Right lobe of liver (tissue), 6 donors: ENCODE measurements around the gene PNLDC1. TPM values are rescaled to one million over a fixed set of nuclear protein-coding genes. Genes with fewer than 3 reads are reported as not detected.
A peak's percentile ranks its signal among the peaks of the same experiment; 100 is the strongest.
"Not testable (repeated sequence)": the region's sequence is repeated elsewhere in the genome, so short reads cannot be mapped to it uniquely, and the experiment has no call there.

Source experiments
- ATAC-seq, 4 donors: fragments of 200-7000 bp; cut with Tn5 transposase; one replicate each; pipeline ENCODE4 v1.9.1; 2020; ENCODE audit warnings: mild to moderate bottlenecking in 4 of 4, moderate library complexity in 4 of 4
- DNase-seq, 3 donors: peaks; one replicate each; pipeline ENCODE4 v3.0.0-alpha.2; 2020
- H3K27ac ChIP-seq, 3 donors: fragments of 200-600 bp; one replicate each; pipeline ENCODE4 v1.8.0; 2022
- H3K27me3 ChIP-seq, 2 donors: fragments of 200-600 bp; one replicate each; pipeline ENCODE4 v1.8.0; 2022
- H3K36me3 ChIP-seq, 4 donors: fragments of 200-600 bp; sonication (generic) in 1 of 4; one replicate each; pipeline versions ENCODE4 v1.5.1 to v1.8.0; 2017 to 2022; ENCODE audit warnings: control low read depth in 1 of 4
- H3K4me1 ChIP-seq, 4 donors: fragments of 200-600 bp; sonication (generic) in 1 of 4; one replicate each; pipeline versions ENCODE4 v1.5.1 to v1.8.0; 2017 to 2022; ENCODE audit warnings: control low read depth in 1 of 4
- H3K4me3 ChIP-seq, 3 donors: fragments of 200-600 bp; one replicate each; pipeline ENCODE4 v1.8.0; 2022
- H3K9me3 ChIP-seq, 4 donors: fragments of 200-600 bp; sonication (generic) in 1 of 4; one replicate each; pipeline versions ENCODE4 v1.5.1 to v1.8.0; 2017 to 2022; ENCODE audit warnings: control low read depth in 1 of 4
- CTCF ChIP-seq, 4 donors: fragments of 200-600 bp in 3 of 4; fragments of 450-650 bp in 1 of 4; IDR thresholded peaks; one replicate each; pipeline versions ENCODE4 v1.5.1 to v1.8.0; 2016 to 2022; ENCODE audit warnings: antibody characterized with exemption in 4 of 4, mild to moderate bottlenecking in 2 of 4
- POLR2A ChIP-seq: fragments of 450-650 bp; IDR thresholded peaks from one replicate; pipeline ENCODE4 v1.6.1; 2017; ENCODE audit warnings: antibody characterized with exemption, mild to moderate bottlenecking
- WGBS: methylation state at CpG from one replicate; pipeline ENCODE4 v1.1.6; 2018; ENCODE audit warnings: low coverage, low lambda C conversion rate; ENCODE audit not compliant: insufficient coverage; ENCODE audit errors: missing lambda C conversion rate; 5-methylcytosine and 5-hydroxymethylcytosine counted together
- intact Hi-C, 2 donors: fragments of 100-400 bp; cut with DNase I; formaldehyde crosslinking; loops; one replicate each; pipeline versions ENCODE4 v1.11.2 to v1.14.1; 2022
- total RNA-seq, 6 experiments: library from RNA; depleted of rRNA in 2 of 6; stranded (reverse); fragments of >200 nt in 2 of 6; fragmentation: NEBNext Ultra II Directional in 3 of 6; extraction: Animal tissue kit (Norgen Biotek cat#: 25700) in 3 of 6; gene quantifications; one replicate each; pipeline versions ENCODE4 v1.1.0 to v1.2.4, GENCODE V29; 2016 to 2023
- donor health status: DM: no; HTN: yes; CAD: no.
- donor health status: DM: no; HTN: no; CAD: no.
- donor health status: DM: no; HTN: no; CAD: no.
- donor health status: DM: no; HTN: yes; CAD: no.
- donor health status: DM: no; HTN: yes; CAD: no.

The PNLDC1 gene
- total RNA-seq, 6 experiments from 2014 or later = 0.15 TPM; not detected in 5

DNA sequence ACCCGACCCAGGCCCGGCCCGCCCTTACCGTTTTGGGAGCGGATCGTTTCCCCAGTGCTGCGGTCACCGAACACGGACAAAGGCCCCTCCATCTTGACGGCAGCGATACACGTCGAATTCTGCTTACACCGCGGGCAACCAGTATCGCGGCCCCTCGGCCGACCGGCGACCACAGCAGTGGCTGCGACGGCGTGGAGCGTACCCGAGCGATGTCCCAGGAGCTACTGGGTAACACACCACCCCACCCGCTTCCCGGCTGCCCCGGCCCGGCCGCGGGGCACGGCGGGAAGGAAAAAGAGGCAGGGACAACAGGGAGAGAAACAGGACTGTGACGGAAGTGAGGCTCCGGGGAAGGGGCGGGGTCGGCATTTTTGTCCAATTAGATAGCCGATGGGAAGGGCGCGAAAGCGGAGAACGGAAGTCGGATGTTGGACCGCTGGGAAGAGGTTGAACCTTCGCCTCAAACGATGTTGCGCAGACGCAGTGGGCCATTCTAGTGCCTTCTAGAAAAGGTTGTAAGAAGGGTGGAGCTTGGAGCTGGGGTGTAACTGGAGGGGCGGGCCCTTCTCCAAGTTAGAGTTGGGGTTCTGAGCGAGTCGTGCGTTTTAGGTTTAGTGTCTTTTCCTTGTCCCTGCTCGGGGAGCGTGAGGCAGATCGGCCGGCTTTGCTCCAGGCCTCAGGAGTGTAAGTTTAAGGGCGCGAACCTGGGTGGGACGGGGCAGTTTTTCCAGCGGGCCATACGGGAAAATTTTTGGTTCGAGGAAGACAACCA, 10.5 kb upstream of the PNLDC1 start, which contains the start of gene TCP1:
TCP1 (minus strand) TSS at position 226 of the 772 bp plus-strand sequence; CDS start at position 92, 134 bp downstream.
- intact Hi-C loops = no loop called here
- H3K27me3 ChIP-seq = no peaks in the 10 kb centered on the region
- peak; percentile 84 to 90 (median 88) for ATAC-seq
- WGBS = 1% methylated on average over 20 of the region's 64 CpGs
- peak within 1 kb of the TSS; percentile 88 to 97 (median 95) for H3K4me3 ChIP-seq
- H3K36me3 ChIP-seq = peaks cover 6 to 52% (median 24%) of the 10 kb centered on the region in 4 donors
- TF ChIP-seq POLR2A (peak; percentile 99), CTCF (IDR thresholded peaks at IDR 0.05) (no peak)
- H3K4me1 ChIP-seq = peaks cover 0 to 37% (median 12%) of the 10 kb centered on the region in 4 donors
- peak within 1 kb of the TSS; percentile 98 to 100 (median 98) for H3K27ac ChIP-seq
- H3K9me3 ChIP-seq = no peaks in the 10 kb centered on the region
- peak; percentile 99 to 100 (median 99) for DNase-seq

DNA sequence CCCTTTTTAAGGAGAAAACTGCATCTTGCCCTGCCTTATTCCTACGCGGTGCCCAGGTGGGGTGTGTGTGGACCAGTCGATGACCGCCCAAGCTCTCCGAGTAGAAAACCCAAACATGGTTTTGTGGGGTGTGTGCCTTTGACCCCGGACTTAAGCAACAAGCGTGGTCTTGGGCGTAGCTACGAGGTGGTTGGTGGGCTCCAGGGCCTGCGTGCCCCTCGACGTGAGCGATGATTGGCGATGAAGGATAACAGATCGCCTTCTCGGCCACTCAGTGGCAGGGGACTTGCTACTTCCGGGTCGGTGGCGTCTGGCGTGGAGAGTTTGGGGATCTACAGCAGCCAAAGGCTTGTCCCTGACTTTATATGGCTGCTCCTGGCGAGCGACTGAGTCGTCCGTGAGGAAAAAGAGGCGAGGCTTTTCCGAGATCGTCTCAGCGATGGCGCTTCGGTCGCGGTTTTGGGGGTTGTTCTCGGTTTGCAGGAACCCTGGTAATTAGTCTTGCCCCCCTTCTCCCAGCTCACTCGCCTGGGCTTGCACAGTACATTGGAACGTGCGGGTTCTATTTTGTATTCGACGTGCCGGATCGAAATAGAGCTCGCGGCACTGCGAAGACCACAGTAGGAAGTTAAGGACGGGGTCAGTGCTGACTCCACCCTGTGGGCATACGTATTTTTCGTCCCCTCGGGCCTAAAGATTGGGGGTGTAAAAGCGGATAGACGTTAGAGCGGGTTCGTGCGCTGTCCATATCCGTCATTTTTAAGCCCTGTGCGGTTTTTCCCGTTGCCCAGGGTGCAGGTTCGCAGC, 9.7 kb upstream of the PNLDC1 start, which contains the start of gene MRPL18:
MRPL18 (plus strand) TSS at position 319 of the 807 bp plus-strand sequence; CDS start at position 440, 121 bp downstream.
- 0% methylated on average over 27 of the region's 56 CpGs for WGBS
- ATAC-seq (peak; percentile 83 to 94 (median 87)), DNase-seq (peak; percentile 96)
- Histone ChIP-seq H3K4me1 (peaks cover 0 to 37% (median 12%) of the 10 kb centered on the region in 4 donors), H3K27me3 (no peaks in the 10 kb centered on the region), H3K9me3 (no peaks in the 10 kb centered on the region), H3K36me3 (peaks cover 0 to 44% (median 19%) of the 10 kb centered on the region in 4 donors), H3K27ac (peak within 1 kb of the TSS; percentile 98 to 100 (median 98)), H3K4me3 (peak within 1 kb of the TSS; percentile 88 to 97 (median 95))
- intact Hi-C loops = no loop called here
- TF ChIP-seq POLR2A (peak; percentile 82), CTCF (IDR thresholded peaks at IDR 0.05) (no peak)

DNA sequence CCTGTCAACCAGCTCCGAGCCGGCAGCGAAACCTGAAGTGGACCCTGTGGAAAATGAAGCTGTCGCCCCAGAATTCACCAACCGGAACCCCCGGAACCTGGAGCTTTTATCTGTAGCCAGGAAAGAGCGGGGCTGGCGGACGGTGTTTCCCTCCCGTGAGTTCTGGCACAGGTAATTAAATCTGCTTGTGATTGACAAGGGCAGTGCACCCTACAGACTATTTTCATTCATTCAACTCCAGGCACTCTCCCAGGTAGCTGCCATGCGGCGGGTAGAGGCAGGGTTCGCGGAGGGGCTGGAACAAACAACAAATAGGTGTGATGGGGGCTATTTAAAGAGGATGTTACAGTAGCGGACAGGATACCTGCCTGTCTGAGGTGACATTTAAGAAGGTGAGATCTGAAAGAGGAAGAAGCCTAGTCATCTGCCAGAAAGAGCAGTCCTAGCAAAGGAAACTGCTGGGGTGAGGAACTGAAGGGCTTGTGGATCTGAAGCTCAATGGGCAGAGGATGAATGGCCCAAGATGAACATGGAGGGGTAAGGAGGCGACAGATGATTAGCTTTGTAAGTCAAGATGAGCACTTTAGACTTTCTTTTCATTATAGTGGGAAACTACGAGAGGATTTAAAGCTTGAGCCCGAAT, 9.0 kb upstream of the PNLDC1 start:
- TF ChIP-seq CTCF (IDR thresholded peaks at IDR 0.05) = no peak
- no peak for TF ChIP-seq POLR2A
- 15% methylated on average over 17 of the region's 18 CpGs for WGBS
- Histone ChIP-seq H3K36me3 (peaks cover 0 to 37% (median 14%) of the 10 kb centered on the region in 4 donors), H3K27me3 (no peaks in the 10 kb centered on the region), H3K9me3 (no peaks in the 10 kb centered on the region), H3K4me3 (peak overlapping the region; percentile 88 to 97 (median 95)), H3K27ac (peak overlapping the region; percentile 96 to 100 (median 98)), H3K4me1 (peaks cover 0 to 37% (median 12%) of the 10 kb centered on the region in 4 donors)
- ATAC-seq (no peak), DNase-seq (peak in 2 of 3 donors; percentile 51 to 57)
- intact Hi-C loops = no loop called here

DNA sequence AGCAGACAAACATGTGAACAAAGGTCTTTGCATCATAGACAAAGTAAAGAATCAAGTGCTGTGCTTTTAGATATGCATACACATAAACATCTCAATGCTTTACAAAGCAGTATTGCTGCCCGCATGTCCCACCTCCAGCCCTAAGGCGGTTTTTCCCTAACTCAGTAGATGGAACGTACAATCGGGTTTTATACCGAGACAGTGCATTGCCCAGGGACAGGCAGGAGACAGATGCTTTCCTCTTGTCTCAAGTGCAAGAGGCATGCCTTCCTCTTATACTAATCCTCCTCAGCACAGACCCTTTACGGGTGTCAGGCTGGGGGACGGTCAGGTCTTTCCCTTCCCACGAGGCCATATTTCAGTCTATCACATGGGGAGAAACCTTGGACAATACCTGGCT, 5.1 kb upstream of the PNLDC1 start:
- H3K4me1 ChIP-seq = peaks cover 0 to 21% (median 6%) of the 10 kb centered on the region in 4 donors
- H3K27ac ChIP-seq, H3K4me3 ChIP-seq, H3K27me3 ChIP-seq, H3K9me3 ChIP-seq, DNase-seq, ATAC-seq, intact Hi-C loops: not testable (repeated sequence)
- 82% methylated on average over 8 of the region's 8 CpGs for WGBS
- H3K36me3 ChIP-seq = peaks cover 3 to 43% (median 24%) of the 10 kb centered on the region in 4 donors
